NCI-H1417 treated with DMSO at 0.1 percent for 48 hours (cell line): ENCODE data around the gene ORM2.

Experiments used
- DNase-seq: peaks from one replicate; lab custom pipeline; 2025; lab: John Stamatoyannopoulos, UW

The ORM2 gene

DNA sequence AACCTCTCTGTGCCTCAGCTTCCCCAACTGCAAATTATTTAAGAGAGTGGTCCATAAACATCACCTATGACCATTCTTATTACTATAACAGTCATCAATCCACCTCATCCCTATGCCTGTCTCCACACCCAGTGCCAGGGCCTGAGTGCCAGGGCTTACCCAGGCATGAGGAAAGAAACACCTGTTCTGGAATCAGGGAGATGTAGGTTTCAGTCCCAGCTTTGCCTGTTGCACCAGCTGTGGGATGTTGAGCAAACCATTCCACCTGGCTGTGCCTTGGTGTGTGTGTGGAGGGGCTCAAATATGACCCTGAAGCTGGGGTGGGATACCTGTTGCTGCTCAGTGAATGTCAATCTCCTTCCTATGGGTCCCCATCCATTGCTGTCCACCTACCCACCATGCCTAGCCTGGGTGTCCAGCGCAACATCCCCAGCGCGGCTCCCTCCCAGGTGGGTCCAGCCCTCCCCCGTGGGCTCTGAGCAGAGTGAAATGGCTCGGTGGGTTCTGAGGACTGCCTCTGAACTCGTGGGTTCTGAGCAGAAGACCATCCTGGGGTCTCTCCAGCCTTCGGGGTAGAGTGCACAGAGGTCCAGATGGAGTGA is 41.8 kb downstream of the ORM2 start:
- DNase-seq = no peak

GRCh38 chr9:114371973-114372917 is 42.6 kb downstream of the ORM2 start:
- no peak for DNase-seq

DNA sequence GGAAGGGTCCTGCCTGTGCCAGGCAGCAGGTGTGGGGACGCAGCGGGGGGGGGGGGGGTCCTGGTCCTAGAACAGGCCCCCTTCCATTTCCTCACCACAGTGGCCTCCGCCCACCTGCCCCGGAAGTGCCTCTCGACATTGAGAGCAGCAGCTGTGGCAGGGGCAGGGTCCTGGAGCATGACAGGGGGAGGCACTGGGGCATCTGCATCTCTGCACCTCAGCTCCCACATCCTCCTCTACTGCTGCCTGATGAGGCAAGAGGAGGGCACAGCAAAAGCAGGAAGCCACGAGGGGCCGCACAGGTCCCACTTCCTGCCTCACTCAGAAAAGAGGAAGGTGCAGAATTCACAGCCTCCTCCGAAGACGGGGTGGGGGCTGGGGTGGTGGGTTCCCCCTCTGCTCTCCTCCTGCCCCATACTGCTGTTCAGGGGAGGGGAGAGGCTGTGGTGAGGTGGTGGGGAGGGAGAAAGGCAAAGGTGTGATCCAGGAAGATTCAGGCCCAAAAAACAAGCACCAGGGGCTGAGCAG is 43.3 kb downstream of the ORM2 start:
- DNase-seq = no peak

GRCh38 chr9:114373960-114374730 is 44.5 kb downstream of the ORM2 start:
- no peak for DNase-seq

- DNase-seq = no peak
These were observed 45.3 kb downstream of the ORM2 start for GRCh38 chr9:114374936-114375335.

- DNase-seq = no peak
These were observed 45.9 kb downstream of the ORM2 start for GRCh38 chr9:114375386-114376175.

GRCh38 chr9:114376586-114377445 is 47.1 kb downstream of the ORM2 start:
- no peak for DNase-seq

DNA sequence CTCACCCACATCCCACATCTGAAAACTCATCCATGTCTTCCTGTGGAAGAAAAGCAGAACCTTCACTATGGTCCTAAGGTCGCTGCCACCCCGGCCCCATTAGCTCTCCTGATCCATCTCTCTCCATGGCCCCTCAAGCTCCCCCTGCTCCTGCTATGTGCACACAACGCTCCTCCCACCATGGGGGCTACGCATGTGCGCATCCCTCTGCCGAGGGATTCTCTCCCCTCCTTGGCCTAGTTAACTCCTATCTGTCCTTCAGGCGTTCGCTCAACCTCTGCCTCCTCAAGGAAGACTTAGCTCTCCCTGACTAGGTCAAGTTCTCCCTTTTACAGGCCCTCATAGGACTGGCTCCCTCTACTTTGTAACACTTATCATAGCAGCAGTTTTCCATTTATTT is 48.3 kb downstream of the ORM2 start:
- DNase-seq = no peak

GRCh38 chr9:114378883-114379282 is 49.2 kb downstream of the ORM2 start:
- no peak for DNase-seq
